Transverse colon (tissue), 4 donors: Measurements from ENCODE around the gene LRRC18. TPM values are rescaled to one million over a fixed set of nuclear protein-coding genes. Genes with fewer than 3 reads are reported as not detected.

ENCODE experiments used
- DNase-seq: peaks from one replicate; pipeline ENCODE4 v3.0.0-alpha.2; 2019
- H3K27ac ChIP-seq, 4 donors: fragments of 200-600 bp; sonication (generic); 2 replicates each; pipeline ENCODE4 v1.5.1; 2016 to 2018; ENCODE audit warnings: inconsistent platforms in 4 of 4
- H3K27me3 ChIP-seq: fragments of 200-600 bp; sonication (generic); 2 replicates; pipeline ENCODE4 v1.5.1; 2017; ENCODE audit warnings: inconsistent platforms
- H3K36me3 ChIP-seq, 4 donors: fragments of 200-600 bp; sonication (generic); 2 replicates each; pipeline ENCODE4 v1.5.1; 2017 to 2019; ENCODE audit warnings: inconsistent platforms in 4 of 4
- H3K4me1 ChIP-seq, 4 donors: fragments of 200-600 bp; sonication (generic); 2 replicates each; pipeline ENCODE4 v1.5.1; 2017 to 2020; ENCODE audit warnings: inconsistent platforms in 4 of 4
- H3K4me3 ChIP-seq, 4 donors: fragments of 200-600 bp; sonication (generic); 1 replicate in 1 of 4; 2 replicates in 3 of 4; pipeline versions ENCODE4 v1.5.1 to v1.6.1; 2017 to 2019; ENCODE audit warnings: inconsistent platforms in 4 of 4
- H3K9me3 ChIP-seq, 2 donors: fragments of 200-600 bp; sonication (generic); 2 replicates each; pipeline ENCODE4 v1.5.1; 2017 to 2019; ENCODE audit warnings: inconsistent platforms in 2 of 2
- EP300 ChIP-seq: sonication (generic); formaldehyde crosslinking; IDR thresholded peaks from one replicate; pipeline ENCODE4 v1.6.1; 2017; ENCODE audit warnings: antibody characterized with exemption, low read depth
- POLR2A ChIP-seq: fragments of 450-650 bp; IDR thresholded peaks from one replicate; pipeline ENCODE4 v1.6.1; 2016; ENCODE audit warnings: antibody characterized with exemption, mild to moderate bottlenecking, moderate library complexity
- POLR2AphosphoS5 ChIP-seq, 3 donors: sonication (generic); formaldehyde crosslinking; IDR thresholded peaks; one replicate each; pipeline ENCODE4 v1.6.1; 2016; ENCODE audit warnings: antibody characterized with exemption in 3 of 3
- WGBS, 2 donors: methylation state at CpG; one replicate each; pipeline ENCODE4 v1.1.5; 2018; ENCODE audit warnings: low coverage in 1 of 2; 5-methylcytosine and 5-hydroxymethylcytosine counted together
- in situ Hi-C, 4 donors: fragments of 200-750 bp; cut with MboI; loops; one replicate each; pipeline versions ENCODE4 v1.15.0 to v1.15.1; 2017; ENCODE audit warnings: low sequenced_read_pairs in 3 of 4, low pct_ligation_motif_present in 1 of 4, low pct_unique_long_range_greater_than_20kb in 1 of 4
- intact Hi-C: fragments of 100-400 bp; cut with DNase I; formaldehyde crosslinking; loops from one replicate; pipeline ENCODE4 v1.15.1; 2023; ENCODE audit warnings: low total_unique reads
- total RNA-seq, 4 donors: library from RNA; depleted of rRNA; stranded (reverse); fragments of >200 nt; gene quantifications; one replicate each; pipeline ENCODE4 v1.1.0, GENCODE V29; 2016
- TF ChIP-seq, protein P1 (sequence below), 5 experiments: fragments of 200-600 bp in 3 of 5; fragments of 450-650 bp in 2 of 5; sonication (generic) in 3 of 5; IDR thresholded peaks; 1 replicate in 2 of 5; 2 replicates in 3 of 5; pipeline ENCODE4 v1.5.1; 2016 to 2017; ENCODE audit warnings: antibody characterized with exemption in 5 of 5, inconsistent platforms in 3 of 5, mild to moderate bottlenecking in 2 of 5, moderate library complexity in 1 of 5

LRRC18 gene
- total RNA-seq, 4 donors from 2014 or later: not detected

DNA sequence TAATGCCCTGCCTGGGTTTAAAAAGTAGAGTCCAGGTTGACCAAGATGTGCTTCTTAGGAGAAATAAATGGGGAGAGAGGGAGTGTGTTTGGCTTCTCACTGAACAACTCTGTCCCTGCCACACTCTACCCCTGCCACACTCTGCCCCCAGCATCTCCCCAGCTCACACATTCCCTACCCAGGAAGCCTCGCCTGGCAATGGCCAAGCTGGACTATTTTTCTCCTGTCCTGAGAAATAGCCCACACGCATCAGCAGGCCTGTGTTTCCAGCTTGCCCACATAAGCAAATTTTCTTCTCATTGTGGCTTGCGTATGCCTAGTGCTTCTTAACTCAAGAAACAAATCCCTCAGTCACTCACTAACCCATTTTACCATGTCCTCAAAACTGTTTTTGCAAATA, 1.8 kb downstream of the LRRC18 start:
- Histone ChIP-seq H3K4me1 (no peaks in the 10 kb centered on the region), H3K4me3 (no peak overlapping the region), H3K9me3 (no peaks in the 10 kb centered on the region), H3K36me3 (no peaks in the 10 kb centered on the region), H3K27ac (no peak overlapping the region), H3K27me3 (no peaks in the 10 kb centered on the region)
- in situ Hi-C loops: no loop called here
- DNase-seq: no peak
- no peak for TF ChIP-seq POLR2A
- TF ChIP-seq, protein P1, sequence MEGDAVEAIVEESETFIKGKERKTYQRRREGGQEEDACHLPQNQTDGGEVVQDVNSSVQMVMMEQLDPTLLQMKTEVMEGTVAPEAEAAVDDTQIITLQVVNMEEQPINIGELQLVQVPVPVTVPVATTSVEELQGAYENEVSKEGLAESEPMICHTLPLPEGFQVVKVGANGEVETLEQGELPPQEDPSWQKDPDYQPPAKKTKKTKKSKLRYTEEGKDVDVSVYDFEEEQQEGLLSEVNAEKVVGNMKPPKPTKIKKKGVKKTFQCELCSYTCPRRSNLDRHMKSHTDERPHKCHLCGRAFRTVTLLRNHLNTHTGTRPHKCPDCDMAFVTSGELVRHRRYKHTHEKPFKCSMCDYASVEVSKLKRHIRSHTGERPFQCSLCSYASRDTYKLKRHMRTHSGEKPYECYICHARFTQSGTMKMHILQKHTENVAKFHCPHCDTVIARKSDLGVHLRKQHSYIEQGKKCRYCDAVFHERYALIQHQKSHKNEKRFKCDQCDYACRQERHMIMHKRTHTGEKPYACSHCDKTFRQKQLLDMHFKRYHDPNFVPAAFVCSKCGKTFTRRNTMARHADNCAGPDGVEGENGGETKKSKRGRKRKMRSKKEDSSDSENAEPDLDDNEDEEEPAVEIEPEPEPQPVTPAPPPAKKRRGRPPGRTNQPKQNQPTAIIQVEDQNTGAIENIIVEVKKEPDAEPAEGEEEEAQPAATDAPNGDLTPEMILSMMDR (IDR thresholded peaks at IDR 0.05): no peak
- no peak for TF ChIP-seq POLR2AphosphoS5 (IDR thresholded peaks at IDR 0.05)
- no peak for TF ChIP-seq EP300
- intact Hi-C loops: no loop called here
- 67 to 91% methylated on average over 1 to 3 of the region's 3 CpGs for WGBS, 2 donors

DNA sequence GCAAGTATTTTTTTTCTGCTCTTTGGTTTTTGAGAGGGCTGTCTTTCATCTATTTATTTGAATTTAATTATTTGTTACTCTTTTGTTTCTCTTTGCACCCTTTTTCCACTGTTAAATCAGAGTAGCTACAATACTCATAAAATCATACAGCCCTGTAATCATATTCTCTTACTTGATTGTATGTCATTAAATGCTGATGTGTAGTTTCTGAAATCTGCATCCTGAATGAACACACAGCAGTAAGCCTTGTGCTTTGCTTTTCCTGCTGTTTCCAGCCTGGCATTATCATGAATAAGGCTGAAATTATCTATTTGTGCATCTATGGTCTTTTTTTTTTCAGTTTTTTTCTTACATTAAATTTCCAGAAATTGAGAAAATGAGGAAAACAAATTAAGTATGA, 4.1 kb downstream of the LRRC18 start:
- no peak overlapping the region for H3K4me3 ChIP-seq
- no peak for DNase-seq
- H3K4me1 ChIP-seq: no peaks in the 10 kb centered on the region
- in situ Hi-C loops: no loop called here
- no peak overlapping the region for H3K27ac ChIP-seq
- H3K27me3 ChIP-seq: no peaks in the 10 kb centered on the region
- H3K9me3 ChIP-seq: no peaks in the 10 kb centered on the region
- TF ChIP-seq POLR2A (no peak), EP300 (no peak), POLR2AphosphoS5 (IDR thresholded peaks at IDR 0.05) (no peak)
- TF ChIP-seq, protein P1 (IDR thresholded peaks at IDR 0.05): no peak
- no peaks in the 10 kb centered on the region for H3K36me3 ChIP-seq
- intact Hi-C loops: no loop called here

DNA sequence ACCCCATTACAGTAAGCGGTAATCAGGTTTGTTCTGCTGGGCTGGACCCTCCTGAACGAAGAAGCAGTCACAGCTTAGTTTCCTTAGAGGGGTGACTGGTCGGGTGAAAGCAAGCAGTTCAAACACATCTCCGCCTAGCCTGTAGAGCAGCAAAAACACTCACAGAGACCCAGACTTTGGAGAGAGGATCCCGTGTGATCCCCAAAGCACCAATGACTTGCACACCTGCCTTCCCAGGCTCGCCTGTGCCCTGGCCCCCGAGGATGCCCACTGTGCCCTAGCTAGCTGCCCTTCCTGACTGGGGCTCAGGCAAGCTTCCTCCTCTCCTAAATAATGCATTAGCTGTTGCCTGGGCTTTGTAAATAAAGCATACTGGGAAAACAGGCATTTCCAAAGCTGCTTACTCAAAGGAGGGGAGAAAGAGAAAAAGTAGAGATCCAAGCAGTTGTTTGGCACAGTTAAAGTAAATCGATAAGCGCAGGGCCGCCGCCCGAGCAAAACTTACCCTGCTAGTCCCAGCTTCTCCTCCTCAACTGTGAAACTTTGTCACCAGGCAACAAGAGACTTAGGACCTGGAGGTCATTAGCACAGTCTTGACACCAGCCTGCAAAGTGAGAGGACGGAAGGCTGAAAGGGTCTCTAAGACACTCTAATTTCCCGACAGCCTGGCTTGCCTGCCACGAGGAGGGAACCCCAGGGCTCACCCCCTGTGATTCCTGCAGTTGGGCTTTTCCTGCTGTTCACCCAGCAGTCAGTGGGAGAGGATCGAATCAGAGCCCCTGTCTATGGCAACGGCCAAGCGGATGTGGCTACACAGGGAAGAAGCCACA, 4.8 kb downstream of the LRRC18 start:
- Histone ChIP-seq H3K27me3 (no peaks in the 10 kb centered on the region), H3K36me3 (no peaks in the 10 kb centered on the region), H3K9me3 (no peaks in the 10 kb centered on the region), H3K4me1 (no peaks in the 10 kb centered on the region), H3K4me3 (no peak overlapping the region), H3K27ac (peak overlapping the region in 1 of 4 donors; percentile 24)
- TF ChIP-seq, protein P1 (IDR thresholded peaks at IDR 0.05): no peak
- TF ChIP-seq POLR2AphosphoS5 (IDR thresholded peaks at IDR 0.05) (no peak), EP300 (no peak), POLR2A (no peak)
- no peak for DNase-seq
- 41 to 57% methylated on average over 5 to 18 of the region's 18 CpGs for WGBS, 2 donors
- in situ Hi-C loops (no loop called here), intact Hi-C loops (no loop called here)

DNA sequence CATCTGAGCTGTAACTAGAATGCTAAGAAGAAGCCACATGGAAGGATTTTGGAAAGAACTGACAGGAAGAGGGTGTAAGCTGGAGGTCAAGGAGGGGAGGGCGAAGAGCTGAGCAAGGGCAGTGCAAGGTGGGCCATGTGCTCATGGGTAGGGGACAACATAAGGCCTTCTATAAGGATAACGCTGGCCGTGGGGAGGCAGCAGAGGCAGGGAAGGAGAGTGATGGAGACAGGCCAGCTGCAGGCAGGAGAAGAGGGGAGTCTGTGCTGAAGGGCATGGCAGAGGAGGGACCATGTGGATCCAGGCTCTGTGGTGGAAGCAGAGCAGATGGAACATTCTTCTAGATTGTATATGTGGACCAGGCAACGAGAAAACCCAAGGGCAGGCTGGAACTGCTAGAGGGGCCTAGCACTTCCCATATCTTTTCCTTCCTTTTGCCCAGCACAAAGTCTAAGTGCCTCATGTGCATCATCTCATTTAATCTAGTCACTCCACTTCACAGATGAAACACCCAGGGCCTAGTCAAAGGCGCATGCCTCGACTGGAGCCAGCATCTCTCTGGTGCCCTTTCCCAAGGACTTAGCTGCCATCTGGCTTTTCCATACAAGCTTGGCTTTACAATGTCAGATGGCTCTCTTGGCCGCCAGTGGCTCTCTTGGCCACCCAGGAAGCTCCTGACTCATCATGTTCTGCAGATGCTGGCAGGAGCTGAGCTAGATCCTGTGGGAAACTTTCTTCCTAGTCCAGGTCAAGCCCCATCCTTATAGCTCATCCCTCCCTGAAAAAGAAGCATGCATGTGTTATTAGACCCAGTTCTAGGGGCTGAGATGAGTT, 6.6 kb downstream of the LRRC18 start:
- WGBS, 2 donors: 84 to 85% methylated on average over 3 to 7 of the region's 7 CpGs
- Histone ChIP-seq H3K9me3 (no peaks in the 10 kb centered on the region), H3K27me3 (no peaks in the 10 kb centered on the region), H3K27ac (peak overlapping the region in 1 of 4 donors; percentile 17), H3K4me1 (no peaks in the 10 kb centered on the region), H3K36me3 (no peaks in the 10 kb centered on the region), H3K4me3 (no peak overlapping the region)
- intact Hi-C loops: no loop called here
- TF ChIP-seq POLR2A (no peak), POLR2AphosphoS5 (IDR thresholded peaks at IDR 0.05) (no peak), EP300 (no peak)
- TF ChIP-seq, protein P1 (IDR thresholded peaks at IDR 0.05): no peak
- in situ Hi-C loops: no loop called here
- no peak for DNase-seq
